ENCODE measurements around the gene TRIM54.
"Not testable (repeated sequence)": the region's sequence is repeated elsewhere in the genome, so short reads cannot be mapped to it uniquely, and the experiment has no call there.

Gene TRIM54

DNA sequence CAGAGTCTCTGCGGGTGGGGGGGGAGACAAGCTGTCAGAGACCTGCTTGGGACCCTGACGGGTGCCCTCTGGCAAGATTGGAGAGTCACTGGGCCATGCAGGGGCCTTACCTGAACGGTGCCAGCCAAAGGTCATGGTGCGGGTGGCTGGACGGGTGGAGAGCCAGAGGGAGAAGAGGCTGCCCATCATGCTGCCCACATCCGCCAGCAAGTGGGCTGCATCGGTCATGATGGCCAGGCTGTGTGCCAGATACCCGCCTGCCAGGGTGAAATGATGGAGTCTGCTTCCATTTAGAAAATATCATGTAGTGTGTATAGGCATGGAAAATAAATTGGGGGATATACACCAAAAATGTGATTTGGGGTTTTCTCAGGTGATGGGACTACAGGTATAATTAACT, 24.2 kb upstream of the TRIM54 start:
- no peak for DNase-seq

DNA sequence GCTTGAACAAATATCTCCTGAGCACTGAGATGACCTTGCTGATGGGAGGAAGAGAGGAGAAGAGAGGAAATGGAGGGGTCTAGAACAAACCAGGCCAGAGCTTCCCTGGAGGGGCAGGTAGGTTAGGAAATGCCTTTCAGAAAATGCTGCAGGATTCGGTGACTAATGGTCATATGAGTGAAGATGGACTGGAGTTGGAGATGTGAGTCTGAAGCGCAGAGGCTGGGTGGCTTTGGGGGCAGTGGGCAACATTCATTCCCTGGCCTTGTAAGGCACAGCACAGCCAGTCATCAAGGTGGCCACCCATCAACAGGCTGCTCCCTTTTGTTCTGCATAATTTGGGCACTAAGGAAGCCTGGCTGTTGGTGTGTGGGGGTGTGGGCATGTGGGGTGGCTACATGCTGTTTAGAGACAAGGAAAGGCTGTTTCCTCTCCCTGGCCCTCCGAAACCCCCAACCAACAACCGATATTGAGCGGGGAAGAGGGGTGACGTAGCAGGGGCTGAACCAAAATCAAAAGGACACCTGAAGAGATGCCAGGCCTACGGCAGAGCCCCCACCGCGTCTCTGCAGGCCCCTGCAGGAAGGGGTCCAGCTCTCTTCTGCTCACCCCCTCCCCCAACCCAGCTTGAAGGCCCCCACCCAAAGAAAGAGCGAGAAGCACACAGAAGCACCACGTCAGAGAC, 20.8 kb upstream of the TRIM54 start:
- no peak for DNase-seq

DNA sequence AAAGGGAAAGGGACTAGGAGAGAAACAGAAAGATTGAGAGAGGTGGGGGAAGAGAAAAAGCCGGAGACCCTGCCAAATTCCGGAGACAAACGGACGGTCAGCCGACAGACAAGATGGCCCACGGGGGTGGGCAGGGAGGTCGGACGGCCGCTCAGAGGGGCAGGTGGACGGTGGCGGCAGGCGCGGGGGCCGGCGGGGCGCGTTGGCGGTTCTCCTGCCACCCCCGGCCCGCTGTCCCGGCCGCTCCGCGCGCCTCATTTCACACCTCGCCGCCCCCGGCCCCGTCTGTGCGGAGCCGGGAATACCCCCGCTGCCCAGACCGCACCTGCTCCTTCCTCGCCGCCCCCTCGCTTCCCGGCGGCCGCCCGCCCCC, 20.3 kb upstream of the TRIM54 start:
- DNase-seq = no peak

DNA sequence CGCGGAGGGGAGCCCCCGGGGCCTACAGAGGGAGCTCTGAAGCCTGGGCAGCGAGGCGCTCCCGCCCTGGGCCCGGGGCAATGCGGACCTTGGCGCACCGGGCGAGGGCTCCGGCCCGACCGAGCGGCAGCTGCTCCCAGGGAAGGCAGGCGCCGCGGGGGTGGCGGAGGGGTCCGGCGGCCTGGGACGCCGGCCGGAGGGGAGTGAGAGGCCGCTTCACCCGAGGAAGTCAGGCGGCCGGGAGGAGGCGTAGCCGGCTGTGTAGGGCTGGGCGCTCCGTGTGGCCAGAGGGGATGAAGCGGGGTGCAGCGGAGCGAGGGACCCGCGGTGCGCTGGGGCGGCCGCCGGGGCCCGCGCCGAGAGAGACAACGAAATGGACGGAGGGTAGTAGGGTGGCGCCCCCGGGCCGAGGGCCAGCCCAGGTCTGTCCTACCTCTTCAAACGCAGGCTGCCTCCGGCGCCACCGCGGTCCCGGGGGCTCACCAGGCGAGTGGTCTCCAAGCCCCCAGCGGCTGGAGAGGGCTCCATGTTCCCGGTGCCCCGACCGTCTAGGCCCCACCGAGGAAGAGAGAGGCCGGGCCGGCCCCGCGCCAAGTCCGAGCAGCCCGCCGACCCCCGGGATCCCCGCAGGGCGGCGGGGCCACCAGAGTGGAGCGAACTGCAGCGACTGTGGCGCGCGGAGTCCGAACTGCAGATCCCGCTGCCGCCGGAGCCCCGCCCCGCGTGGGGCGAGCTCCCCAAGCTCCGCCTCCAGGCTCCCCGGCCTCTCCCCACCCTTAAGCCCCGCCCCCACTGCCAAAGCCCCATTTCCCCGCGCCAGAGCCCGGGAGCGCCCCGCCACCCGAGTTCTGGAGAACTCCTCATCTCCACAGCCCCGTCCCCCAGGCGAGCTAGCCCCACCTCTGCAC, 19.6 kb upstream of the TRIM54 start, which contains the start of gene SLC30A3:
Gene SLC30A3, minus strand, starts transcription at position 669 of the 908 bp plus-strand sequence. Its CDS starts 141 bp downstream, at position 528.
- DNase-seq = no peak

DNA sequence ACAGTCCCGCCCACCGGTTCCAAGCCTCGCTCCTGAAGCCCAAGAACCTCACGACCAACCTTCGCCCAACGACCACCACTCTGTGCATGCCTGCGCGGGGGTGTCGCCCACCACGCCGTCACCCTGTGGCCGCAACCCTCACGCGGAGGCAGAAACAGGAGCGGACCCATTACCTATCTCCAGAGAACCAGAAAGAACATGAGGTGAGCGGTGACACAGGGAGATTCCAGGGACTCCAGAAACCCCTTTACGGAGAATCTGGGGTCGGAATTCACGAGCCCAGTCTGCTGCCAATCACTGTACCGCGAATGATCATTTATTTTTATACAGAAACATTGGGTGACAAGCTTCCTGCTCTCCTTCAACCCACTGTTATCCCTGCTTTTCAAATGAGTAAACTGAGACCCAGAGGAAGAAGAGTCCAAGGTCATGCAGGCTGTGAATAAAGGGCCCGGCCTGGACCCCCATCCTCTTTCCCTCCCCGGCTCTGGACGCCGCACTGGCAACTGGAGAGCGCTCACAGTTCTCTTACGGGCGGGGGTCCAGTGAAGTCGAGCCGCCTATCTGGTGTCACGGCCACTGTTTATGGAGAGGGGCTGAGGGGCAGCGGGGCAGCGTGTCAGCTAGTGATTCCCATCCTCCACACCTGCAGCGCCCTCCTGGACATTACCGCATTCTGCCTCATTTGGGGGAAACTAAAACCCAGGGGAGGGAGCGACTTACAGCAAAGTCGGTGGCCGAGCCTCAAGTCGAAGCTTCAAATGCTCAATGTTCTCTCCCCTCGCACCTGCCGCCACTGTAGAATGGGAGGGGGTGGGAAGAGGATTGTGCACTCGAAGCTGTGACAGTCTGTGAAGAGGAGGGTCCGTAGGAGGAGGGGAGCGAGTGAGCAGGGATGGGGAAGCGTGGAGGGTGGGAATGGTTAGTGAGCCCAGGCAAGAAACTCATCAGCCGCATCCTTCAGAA, 18.7 kb upstream of the TRIM54 start:
- no peak for DNase-seq

DNA sequence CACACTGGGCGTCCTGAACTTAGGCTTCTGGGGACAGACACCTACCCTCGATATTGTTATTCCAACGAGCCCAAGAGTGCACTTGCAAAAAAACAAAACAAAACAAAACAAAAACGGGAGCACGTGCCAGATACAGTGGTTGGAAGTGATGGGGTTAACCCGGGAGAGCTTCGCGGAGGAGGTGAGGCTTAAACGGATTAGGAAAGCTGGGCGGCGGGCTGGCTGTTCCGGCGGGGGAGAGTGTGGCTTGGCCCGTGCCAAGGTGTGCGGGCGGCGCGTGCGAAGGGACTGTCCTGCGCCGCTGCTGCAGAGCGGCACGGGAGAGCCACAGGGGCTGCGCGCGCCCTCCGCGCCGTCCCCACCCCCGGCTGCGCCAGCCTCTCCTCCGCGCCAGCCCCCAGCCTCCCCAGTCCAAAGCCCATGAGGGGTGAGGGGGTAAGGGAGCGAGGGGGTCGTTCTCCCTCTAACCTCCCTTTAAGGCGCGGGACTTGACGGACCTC, 17.9 kb upstream of the TRIM54 start:
- no peak for DNase-seq

DNA sequence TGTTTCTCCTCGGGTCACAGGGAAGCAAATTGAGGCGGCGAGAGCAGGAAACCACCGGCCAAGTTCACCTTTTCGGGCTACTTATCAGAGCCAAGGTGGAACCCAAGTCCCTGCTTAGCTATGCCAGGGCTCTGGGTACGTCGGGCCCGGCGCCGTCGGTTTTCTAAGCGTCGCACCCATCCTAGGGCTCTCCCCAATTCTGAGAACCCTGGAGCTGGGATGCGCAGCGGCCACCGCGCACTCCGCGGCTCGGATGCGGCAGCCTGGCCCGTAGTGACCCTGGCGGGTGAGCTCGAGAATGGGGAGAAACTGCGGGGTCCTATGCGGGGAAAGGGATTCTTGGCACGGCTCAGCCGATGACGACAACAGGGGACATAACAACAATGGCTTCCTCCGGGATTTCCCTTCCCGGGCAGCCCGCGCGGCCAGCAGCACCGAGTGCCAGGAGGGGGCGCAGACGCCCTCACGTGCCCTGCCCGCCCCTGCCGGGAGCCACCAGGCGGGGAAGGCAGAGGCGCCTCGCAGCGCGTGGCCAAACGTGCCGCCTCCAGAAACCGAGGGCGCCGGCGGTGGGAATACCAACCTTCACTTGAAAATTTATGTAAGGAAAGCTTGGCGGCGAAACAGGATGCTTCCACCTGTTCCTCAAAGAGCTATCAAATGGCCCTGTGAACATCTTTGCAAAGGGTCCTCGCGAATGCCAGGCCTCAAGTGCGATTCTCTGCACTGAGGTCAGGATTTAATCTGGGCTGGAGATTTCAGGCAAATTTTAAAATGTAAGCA, 17.3 kb upstream of the TRIM54 start:
- peak; percentile 19 for DNase-seq

DNA sequence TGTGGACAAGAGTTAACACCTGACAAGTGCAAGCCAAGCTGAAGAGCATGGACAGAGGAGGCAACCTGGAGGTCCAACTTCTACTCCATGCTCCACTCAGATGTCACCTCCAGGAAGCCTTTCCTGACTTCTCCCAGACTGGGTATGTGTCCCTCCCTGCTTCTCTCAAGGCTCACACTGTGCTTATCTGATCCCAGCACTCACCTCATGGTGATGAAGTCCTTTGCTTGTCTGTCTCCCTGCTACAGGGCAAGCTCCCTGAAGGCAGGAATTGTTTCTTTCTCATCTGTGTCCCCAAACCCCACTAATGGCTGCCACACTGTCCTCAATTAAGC, 16.7 kb upstream of the TRIM54 start:
- no peak for DNase-seq

DNA sequence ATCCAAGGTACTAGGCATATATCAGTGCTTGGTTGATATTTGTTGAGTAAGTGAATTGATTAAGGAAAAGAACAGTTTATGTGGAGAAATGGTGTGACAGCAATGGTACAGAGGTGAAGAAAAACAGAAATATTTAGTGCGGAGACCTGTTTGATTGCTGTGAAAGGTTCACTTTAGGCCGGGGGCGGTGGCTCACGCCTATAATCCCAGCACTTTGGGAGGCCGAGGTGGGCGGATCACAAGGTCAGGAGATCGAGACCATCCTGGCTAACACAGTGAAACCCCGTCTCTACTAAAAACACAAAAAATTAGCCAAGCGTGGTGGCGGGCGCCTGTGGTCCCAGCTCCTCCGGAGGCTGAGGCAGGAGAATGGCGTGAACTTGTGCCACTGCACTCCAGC, 13.9 kb upstream of the TRIM54 start:
- DNase-seq = not testable (repeated sequence)

DNA sequence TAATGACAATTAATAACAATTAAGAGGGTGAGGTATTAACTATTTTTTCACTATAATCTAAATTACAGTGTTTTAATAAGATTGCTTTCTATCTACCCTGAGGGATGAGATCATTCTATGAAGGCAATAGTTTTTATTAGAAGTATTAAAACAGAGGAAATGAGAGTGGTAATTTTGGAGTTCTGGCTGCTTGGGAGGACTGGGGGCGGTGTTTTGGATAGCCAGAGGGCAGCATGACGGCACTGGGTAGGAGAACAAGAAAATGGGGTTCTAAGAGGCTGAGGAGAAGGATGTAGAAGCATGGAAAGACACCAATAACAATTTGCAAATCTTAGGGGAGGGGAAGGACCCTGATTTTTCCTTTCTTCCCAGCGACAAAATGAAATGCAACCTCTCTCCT, 12.1 kb upstream of the TRIM54 start:
- no peak for DNase-seq

DNA sequence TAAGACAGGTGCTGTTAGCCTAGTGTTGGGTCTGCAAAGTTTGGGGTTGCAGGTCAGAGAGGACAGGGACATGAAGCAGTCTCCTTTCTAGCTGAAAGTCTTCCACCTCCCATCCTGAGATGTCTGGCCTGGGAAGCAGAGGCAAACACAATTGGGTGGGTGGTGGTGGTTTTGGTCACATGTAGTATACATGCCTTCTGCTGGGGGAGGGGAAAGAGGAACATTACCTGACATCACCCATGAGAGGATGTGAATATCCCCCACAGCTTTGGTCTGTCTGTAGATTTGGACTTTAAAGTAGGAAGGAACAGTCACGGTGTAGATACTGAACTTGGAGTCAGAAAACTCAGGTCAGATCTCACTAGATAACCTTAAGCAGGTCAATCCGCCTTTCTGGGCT, 11.6 kb upstream of the TRIM54 start:
- no peak for DNase-seq

DNA sequence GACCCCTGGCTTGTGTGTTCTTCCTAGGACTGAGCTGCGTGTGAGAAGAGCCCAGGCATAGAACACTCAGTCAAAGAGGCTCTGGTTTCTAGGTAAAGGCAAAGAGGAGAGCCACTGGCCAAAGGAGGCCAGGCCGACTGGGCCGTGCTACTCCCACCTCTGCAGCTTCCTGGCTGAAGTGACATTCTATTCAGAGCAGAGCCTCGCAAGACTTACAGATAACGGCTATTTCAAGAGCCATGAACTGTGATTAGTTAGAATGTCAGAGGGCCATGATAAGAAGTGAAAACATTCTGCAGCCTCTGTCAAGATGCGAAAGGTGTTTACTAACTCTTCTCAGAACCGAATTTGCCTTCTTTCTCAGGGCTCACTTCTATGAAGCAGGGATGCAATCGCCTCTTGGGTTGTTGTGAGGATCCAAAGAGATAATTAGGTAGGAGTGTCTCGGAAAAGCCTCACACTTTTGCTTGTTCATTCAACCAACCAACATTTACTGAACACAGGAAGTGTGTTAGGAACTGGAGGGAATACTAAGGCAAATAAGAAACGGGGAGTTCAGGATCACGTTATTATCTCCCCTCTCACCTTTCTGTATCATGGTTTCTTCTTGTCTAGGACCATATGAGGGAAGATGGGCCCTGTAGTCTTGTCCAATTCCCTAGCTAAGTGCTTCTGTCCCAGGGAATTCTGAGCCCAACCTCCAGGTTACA, 10.4 kb upstream of the TRIM54 start:
- DNase-seq = no peak

DNA sequence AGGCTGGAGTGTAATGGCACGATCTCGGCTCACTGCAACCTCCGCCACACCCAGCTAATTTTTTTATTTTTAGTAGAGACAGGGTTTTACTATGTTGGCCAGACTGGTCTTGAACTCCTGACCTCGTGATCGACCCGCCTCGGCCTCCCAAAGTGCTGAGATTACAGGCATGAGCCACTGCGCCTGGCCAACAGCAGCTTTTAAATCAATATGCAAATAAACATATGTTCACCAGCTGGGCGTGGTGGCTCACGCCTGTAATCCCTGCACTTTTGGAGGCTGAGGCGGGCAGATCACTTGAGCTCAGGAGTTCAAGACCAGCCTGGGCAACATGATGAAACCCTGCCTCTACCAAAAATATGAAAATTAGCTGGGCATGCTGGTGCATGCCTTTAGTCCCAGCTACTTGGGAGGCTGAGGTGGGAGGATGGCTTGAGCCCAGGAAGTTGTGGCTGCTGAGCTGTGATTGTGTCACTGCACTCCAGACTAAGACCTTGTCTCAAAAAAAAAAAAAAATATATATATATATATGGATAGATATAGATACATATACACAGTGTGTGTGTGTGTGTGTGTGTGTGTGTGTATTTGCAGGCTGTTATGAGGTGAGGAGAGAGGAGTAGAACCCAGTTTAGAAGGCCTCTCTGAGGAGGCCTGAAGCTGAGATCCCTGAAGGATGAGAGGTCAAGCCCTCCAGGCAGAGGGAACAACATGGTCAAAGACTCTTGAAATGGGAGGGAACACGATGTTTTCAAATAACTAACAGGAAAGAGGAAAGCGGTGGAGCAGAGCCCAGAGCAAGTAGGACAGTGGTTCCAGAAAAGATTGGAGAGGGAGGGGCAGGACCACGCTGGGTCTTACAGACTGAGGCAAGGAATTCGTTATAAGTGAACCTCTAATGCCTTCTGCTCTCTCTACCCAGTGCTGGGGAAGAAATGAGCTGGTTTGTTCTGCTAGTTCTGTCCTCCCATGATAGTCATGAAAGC, 9.4 kb upstream of the TRIM54 start:
- not testable (repeated sequence) for DNase-seq

DNA sequence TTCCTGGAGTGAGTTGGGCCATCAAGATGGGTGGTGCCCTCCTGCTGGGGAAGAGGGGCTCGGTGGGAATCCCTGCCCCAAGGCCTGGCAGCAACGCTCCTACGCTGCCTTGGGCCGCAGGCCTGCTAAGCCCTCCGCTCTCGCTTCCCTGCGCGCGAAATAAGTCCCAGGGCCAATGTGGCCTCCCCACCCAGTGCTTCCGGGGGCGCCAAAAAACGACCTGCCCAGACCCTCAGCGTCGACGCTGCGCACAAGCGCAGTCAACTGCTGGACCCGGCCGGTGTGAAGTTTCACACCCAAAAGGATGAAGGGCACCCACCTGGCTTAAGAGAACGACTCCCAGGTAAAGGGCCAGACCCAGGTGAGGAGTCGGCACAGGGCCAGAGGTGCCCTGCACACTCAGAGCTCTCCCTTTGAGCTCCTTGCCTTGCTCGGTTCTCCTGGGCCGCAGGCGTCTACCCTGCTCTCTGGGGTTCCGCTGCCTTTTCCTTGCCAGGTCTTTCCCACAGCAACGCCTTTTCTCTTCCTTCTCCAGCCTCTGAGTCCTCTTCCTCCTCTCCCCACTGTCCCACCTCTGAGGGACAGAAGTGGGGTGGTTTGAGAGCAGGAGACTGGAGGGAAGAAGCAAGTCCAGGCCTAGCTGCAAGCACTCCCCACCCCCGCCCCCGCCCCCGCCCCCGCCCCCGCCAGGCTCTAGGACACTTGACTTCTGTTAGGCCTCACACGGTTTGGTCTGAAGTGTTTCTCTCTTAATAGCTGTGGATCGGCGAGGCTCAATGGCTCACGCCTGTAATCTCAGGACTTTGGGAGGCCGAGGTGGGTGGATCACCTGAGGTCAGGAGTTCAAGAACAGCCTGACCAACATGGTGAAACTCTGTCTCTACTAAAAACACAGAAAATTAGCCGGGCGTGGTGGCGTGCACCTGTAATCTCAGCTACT, 6.7 kb upstream of the TRIM54 start, which contains the start of gene DNAJC5G:
Gene DNAJC5G, plus strand, starts transcription at position 223 of the 940 bp plus-strand sequence. CDS start 1,296 bp downstream, outside the sequence.
- DNase-seq = no peak

DNA sequence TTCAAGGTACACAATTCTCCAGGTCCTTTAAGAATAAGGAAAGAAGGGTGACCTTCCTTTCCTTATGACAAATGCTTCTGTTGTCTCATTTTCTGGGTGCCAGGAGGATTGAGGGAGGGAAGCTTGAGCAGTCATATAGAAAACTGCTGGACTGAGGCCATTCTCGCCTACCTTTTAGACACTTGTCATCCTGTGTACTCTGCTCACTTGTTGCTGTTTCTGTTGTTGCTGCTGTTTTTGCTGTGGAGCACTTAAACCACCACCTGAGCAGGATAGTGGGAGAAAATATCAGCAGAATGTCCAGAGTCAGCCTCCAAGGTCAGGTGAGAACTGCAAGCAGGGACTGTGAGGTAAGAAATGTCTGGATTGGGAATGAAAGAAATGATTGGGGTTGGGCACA, 4.2 kb upstream of the TRIM54 start:
- no peak for DNase-seq

DNA sequence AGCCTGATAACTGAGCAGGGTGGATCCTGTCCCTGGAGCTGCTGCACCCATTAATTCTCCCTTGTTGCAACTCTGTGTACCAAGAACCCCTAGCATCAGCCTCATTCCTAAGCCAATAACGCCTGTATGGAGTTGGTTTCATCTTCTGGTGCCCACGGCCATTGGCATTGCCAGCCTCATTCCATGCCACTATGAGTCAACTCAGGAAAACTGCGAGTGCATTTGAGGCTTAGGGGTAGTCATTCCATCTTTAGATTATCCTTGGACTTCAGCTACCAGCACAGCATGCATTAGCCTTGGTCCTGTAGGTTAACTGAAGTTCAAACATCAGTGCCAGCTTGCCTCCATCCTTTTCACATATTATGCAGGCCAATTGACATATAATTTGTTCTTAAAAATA, 1.4 kb upstream of the TRIM54 start:
- DNase-seq = no peak

DNA sequence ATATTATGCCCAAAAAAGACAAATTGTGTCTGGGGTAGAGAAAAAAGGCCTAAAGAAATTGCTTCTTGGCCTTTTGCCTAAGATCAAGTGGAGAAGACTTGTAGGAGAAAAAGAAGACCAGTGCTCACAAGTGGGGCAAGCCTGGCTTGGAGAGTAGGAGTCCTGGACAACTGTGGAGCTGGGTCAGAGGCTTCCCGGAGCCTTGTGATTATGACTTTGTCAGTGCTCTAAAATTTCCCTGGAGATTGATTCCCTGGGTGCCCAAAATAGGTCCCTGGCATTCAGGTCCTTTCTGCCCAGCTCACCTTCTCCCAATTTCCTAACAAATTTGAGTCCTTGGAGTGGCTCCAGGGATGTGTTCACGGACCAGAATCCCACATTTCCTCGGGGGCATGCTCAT, 787 bp upstream of the TRIM54 start:
- no peak for DNase-seq

DNA sequence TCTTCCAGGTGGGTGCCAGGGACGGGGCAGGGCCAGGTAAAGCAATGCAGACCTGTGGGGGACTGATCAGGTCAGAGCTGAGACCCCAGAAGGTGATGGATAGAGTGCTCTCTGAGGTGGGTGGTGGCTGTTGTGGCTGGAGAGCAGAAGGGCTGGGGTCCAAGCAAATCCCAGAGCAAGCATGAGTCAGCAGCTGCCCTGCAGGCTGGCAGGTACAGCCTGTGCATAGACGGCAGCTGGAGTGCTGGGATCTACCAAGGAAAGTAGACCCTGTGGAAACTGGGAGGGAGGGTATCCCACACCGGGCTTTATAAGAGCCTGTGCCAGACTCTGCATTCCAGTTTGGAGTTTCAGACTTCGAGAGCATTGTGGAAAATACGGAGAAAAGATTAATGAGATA, 663 bp downstream of the TRIM54 start:
- DNase-seq = no peak

DNA sequence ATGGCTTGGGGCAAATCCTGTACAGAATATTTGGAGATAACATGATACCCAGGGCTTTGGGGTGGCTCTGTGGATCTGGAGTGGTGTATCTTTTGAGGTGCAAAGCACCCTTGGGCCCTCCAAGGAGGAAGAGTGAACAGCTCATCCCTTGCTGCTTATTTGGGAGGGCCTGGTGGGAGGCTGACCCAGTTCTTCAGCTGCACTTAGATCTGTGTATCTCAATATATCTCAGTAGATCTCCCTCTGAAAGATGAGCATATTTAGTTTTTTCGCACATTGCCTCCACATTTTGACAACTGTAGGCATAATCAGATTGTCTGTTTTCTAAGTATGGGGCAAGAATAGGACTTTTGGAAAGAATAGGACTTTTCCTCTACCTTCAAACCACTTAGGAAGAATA, 2.8 kb downstream of the TRIM54 start:
- DNase-seq = no peak

Data from NCI-H774 (cell line).